Measurements from ENCODE around the gene MYO1A. TPM values are rescaled to one million over a fixed set of nuclear protein-coding genes. Genes with fewer than 3 reads are reported as not detected.

The MYO1A gene
- total RNA-seq, 2 experiments from 2014 or later: 0.19 to 0.47 TPM

DNA sequence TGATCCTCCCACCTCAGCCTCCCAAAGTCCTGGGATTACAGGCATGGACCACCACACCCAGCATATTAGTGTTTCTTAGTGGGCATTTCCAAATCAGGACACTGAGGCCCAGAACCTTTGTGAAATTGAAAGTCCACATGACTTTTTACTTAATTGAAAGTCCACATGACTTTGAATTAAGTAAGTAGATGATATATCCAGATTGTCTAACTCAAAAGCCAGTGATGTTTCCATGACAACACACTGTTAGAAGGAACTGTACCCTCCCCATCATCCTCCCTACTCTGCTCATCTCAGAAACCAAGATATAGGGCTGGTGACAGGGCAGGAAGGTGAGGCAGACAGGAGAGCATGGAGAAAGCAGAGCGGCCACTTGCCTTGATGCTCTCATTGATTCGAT lies 7.2 kb downstream of the MYO1A start:
- Histone ChIP-seq H3K36me3 (ENCODE audit: insufficient read depth, low read length) (no peaks in the 10 kb centered on the region), H3K9me3 (ENCODE audit: low read length) (no peaks in the 10 kb centered on the region), H3K4me3 (ENCODE audit: low read depth, low read length, poor library complexity, severe bottlenecking) (no peak overlapping the region), H3K27ac (ENCODE audit: low read depth, low read length, poor library complexity, severe bottlenecking) (no peak overlapping the region), H2AFZ (ENCODE audit: low read length) (no peak overlapping the region), H3K79me2 (ENCODE audit: insufficient read depth, low read depth, low read length) (no peaks in the 10 kb centered on the region), H4K20me1 (ENCODE audit: insufficient read depth, low read length) (no peaks in the 10 kb centered on the region), H3K9me2 (ENCODE audit: insufficient read depth, low read length) (no peaks in the 10 kb centered on the region), H3K4me1 (ENCODE audit: insufficient read depth, low read length, poor library complexity, severe bottlenecking) (peaks cover 5% of the 10 kb centered on the region), H3K4me2 (ENCODE audit: low read length) (no peak overlapping the region)
- POLR2A ChIA-PET: interaction anchor here (0.6 to 0.9 kb wide), 3 partner anchors 16 to 214 kb away, joined by 3 to 4 read pairs (median 3); no protein-coding TSS in a partner anchor
- TF ChIP-seq EZH2phosphoT487 (IDR thresholded peaks at IDR 0.05; ENCODE audit: borderline replicate concordance, low read depth, low read length): no peak
- TF ChIP-seq, protein P1, sequence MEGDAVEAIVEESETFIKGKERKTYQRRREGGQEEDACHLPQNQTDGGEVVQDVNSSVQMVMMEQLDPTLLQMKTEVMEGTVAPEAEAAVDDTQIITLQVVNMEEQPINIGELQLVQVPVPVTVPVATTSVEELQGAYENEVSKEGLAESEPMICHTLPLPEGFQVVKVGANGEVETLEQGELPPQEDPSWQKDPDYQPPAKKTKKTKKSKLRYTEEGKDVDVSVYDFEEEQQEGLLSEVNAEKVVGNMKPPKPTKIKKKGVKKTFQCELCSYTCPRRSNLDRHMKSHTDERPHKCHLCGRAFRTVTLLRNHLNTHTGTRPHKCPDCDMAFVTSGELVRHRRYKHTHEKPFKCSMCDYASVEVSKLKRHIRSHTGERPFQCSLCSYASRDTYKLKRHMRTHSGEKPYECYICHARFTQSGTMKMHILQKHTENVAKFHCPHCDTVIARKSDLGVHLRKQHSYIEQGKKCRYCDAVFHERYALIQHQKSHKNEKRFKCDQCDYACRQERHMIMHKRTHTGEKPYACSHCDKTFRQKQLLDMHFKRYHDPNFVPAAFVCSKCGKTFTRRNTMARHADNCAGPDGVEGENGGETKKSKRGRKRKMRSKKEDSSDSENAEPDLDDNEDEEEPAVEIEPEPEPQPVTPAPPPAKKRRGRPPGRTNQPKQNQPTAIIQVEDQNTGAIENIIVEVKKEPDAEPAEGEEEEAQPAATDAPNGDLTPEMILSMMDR (conservative IDR thresholded peaks at IDR 0.05; ENCODE audit: low read length): no peak
- CTCF ChIA-PET (ENCODE audit: unreplicated experiment): interaction anchor here (0.9 kb wide), 1 partner anchor 8 kb away, joined by 3 read pairs; no protein-coding TSS in a partner anchor
- no peak for DNase-seq (ENCODE audit: low spot score)
- intact Hi-C loops (cut with micrococcal nuclease; ENCODE audit: unreplicated experiment): no loop called here
- BruUV-seq (replicated peaks): no TSS peak

DNA sequence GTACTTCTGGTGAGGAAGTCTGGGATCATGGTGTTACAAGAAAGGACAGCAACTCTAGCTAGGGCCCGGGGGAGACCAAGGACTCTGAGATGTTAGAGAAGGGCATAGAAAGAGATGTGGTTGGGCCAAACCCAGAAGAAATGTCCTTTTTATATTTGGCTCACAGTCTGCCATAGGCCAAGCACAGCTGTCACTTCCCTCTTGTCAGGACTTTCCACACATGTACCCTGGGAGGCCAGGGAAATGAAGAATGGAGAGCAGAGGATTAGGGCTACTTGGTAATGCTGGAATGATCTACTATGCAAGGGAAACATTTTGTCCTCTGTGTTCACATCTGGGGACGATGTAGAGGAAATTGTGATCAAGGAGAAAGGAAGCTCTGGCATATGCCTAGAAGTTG lies 9.2 kb downstream of the MYO1A start:
- Histone ChIP-seq H3K9me2 (ENCODE audit: insufficient read depth, low read length) (no peaks in the 10 kb centered on the region), H3K4me1 (ENCODE audit: insufficient read depth, low read length, poor library complexity, severe bottlenecking) (no peaks in the 10 kb centered on the region), H2AFZ (ENCODE audit: low read length) (no peak overlapping the region), H3K4me3 (ENCODE audit: low read depth, low read length, poor library complexity, severe bottlenecking) (no peak overlapping the region), H3K36me3 (ENCODE audit: insufficient read depth, low read length) (no peaks in the 10 kb centered on the region), H3K27ac (ENCODE audit: low read depth, low read length, poor library complexity, severe bottlenecking) (no peak overlapping the region), H3K9me3 (ENCODE audit: low read length) (no peaks in the 10 kb centered on the region), H3K79me2 (ENCODE audit: insufficient read depth, low read depth, low read length) (no peaks in the 10 kb centered on the region), H4K20me1 (ENCODE audit: insufficient read depth, low read length) (no peaks in the 10 kb centered on the region), H3K4me2 (ENCODE audit: low read length) (no peak overlapping the region)
- DNase-seq (ENCODE audit: low spot score): no peak
- ChIA-PET POLR2A (interaction anchor here (1.2 to 1.5 kb wide), 2 partner anchors 11 to 19 kb away, joined by 3 to 5 read pairs; no protein-coding TSS in a partner anchor), CTCF (ENCODE audit: unreplicated experiment) (interaction anchor here (1.0 kb wide), 1 partner anchor 9 kb away, joined by 3 read pairs; no protein-coding TSS in a partner anchor)
- intact Hi-C loops (cut with micrococcal nuclease; ENCODE audit: unreplicated experiment): no loop called here
- no peak for TF ChIP-seq EZH2phosphoT487 (IDR thresholded peaks at IDR 0.05; ENCODE audit: borderline replicate concordance, low read depth, low read length)
- TF ChIP-seq, protein P1 (conservative IDR thresholded peaks at IDR 0.05; ENCODE audit: low read length): no peak
- BruUV-seq (replicated peaks): no TSS peak

DNA sequence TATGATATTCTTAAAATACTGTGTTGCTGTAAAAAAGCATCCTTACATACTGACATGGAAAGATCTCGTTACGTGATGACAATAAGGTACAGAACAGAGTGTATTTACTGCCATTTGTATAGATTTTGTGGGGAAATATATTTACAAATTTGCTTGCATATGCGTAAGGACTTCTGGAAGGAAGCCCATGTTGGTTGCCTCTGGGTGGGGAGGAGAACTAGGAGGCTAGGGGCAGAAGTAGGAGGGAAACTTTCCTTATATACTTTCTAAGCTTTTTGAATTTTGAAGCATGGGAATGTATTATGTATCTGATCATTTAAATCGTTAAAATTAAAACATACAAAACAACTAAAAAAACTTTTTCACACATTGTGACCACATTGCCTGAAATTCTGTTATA lies 9.7 kb downstream of the MYO1A start:
- Histone ChIP-seq H3K4me3 (ENCODE audit: low read depth, low read length, poor library complexity, severe bottlenecking) (no peak overlapping the region), H3K27ac (ENCODE audit: low read depth, low read length, poor library complexity, severe bottlenecking) (no peak overlapping the region), H3K9me3 (ENCODE audit: low read length) (no peaks in the 10 kb centered on the region), H4K20me1 (ENCODE audit: insufficient read depth, low read length) (no peaks in the 10 kb centered on the region), H3K4me1 (ENCODE audit: insufficient read depth, low read length, poor library complexity, severe bottlenecking) (no peaks in the 10 kb centered on the region), H2AFZ (ENCODE audit: low read length) (no peak overlapping the region), H3K9me2 (ENCODE audit: insufficient read depth, low read length) (no peaks in the 10 kb centered on the region), H3K4me2 (ENCODE audit: low read length) (no peak overlapping the region), H3K36me3 (ENCODE audit: insufficient read depth, low read length) (no peaks in the 10 kb centered on the region), H3K79me2 (ENCODE audit: insufficient read depth, low read depth, low read length) (no peaks in the 10 kb centered on the region)
- ChIA-PET CTCF (ENCODE audit: unreplicated experiment) (no interaction called here), POLR2A (interaction anchor here (1.2 to 1.5 kb wide), 2 partner anchors 12 to 19 kb away, joined by 3 to 5 read pairs; no protein-coding TSS in a partner anchor)
- TF ChIP-seq, protein P1 (conservative IDR thresholded peaks at IDR 0.05; ENCODE audit: low read length): no peak
- no peak for TF ChIP-seq EZH2phosphoT487 (IDR thresholded peaks at IDR 0.05; ENCODE audit: borderline replicate concordance, low read depth, low read length)
- DNase-seq (ENCODE audit: low spot score): no peak
- no TSS peak for BruUV-seq (replicated peaks)
- intact Hi-C loops (cut with micrococcal nuclease; ENCODE audit: unreplicated experiment): no loop called here

All from OCI-LY7 (cell line).